GM10248 (cell line): ENCODE results near the gene DNAJB1.

ENCODE experiments used
- CTCF ChIA-PET: fragments of 300-600 bp; sonication (Branson Sonifier 250); formaldehyde crosslinking; extraction: SDS; loops from one replicate; lab custom pipeline; 2021; ENCODE audit warnings: antibody characterized with exemption; lab: Yijun Ruan, JAX
- POLR2A ChIA-PET: fragments of 350-650 bp; sonication (Branson Sonifier 250); formaldehyde crosslinking; extraction: SDS; loops from one replicate; lab custom pipeline; 2020; ENCODE audit warnings: antibody characterized with exemption; lab: Yijun Ruan, JAX
- DNase-seq: peaks from one replicate; pipeline ENCODE4 v3.0.0; 2012; ENCODE audit errors: extremely low spot score
- TF ChIP-seq, protein P1 (sequence below): IDR thresholded peaks from 2 replicates; pipeline ENCODE4 v1.5.1; 2012; ENCODE audit warnings: mild to moderate bottlenecking, low read depth; ENCODE audit errors: extremely low read depth, missing control alignments, control extremely low read depth

The DNAJB1 gene

DNA sequence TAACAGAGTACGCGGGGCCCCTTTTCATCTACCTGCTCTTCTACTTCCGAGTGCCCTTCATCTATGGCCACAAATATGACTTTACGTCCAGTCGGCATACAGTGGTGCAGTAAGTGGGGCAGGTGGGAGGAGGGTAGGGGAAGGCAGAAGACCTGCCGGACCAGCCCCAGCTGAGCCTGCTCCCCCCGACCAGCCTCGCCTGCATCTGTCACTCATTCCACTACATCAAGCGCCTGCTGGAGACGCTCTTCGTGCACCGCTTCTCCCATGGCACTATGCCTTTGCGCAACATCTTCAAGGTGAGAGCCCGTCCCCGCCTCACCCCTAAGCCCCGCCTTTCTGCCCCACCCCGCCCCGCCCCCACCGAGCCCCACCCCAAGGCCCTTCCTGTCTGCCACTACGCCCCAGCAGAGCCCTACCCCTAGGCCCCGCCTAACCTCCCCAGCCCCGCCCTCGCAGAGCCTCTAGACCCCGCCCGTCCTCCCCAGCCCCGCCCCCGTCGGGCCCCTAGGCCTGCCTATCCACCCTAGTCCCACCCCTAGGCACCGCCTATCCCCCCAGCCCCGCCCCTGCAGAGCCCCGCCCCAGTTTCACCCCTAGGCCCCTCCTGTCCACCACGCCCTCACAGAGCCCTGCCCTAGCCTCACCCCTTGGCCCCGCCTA is 45.9 kb upstream of the DNAJB1 start:
- TF ChIP-seq, protein P1, sequence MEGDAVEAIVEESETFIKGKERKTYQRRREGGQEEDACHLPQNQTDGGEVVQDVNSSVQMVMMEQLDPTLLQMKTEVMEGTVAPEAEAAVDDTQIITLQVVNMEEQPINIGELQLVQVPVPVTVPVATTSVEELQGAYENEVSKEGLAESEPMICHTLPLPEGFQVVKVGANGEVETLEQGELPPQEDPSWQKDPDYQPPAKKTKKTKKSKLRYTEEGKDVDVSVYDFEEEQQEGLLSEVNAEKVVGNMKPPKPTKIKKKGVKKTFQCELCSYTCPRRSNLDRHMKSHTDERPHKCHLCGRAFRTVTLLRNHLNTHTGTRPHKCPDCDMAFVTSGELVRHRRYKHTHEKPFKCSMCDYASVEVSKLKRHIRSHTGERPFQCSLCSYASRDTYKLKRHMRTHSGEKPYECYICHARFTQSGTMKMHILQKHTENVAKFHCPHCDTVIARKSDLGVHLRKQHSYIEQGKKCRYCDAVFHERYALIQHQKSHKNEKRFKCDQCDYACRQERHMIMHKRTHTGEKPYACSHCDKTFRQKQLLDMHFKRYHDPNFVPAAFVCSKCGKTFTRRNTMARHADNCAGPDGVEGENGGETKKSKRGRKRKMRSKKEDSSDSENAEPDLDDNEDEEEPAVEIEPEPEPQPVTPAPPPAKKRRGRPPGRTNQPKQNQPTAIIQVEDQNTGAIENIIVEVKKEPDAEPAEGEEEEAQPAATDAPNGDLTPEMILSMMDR, result no peak
- POLR2A ChIA-PET, result no interaction called here
- peak; percentile 71 for DNase-seq
- CTCF ChIA-PET, result interaction anchor here (3.2 to 4.9 kb wide), 2 partner anchors 9 to 122 kb away, joined by 18 to 33 read pairs; partner anchors contain the start of gene NDUFB7

DNA sequence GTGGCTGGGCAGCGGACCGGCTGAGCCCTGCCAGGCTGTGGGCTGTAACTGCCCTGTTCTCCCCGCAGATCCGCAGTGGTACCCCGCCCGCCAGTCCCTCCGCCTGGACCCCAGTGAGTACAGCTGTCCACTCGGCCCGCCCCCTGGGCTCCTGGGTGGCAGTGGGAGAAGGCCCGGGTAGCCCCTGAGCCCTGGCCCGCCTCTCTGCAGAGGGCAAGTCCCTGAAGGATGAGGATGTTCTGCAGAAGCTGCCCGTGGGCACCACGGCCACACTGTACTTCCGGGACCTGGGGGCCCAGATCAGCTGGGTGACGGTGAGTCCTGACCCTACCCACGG is 45.4 kb upstream of the DNAJB1 start:
- ChIA-PET CTCF (interaction anchor here (3.2 to 4.9 kb wide), 2 partner anchors 9 to 123 kb away, joined by 18 to 33 read pairs; partner anchors contain the start of gene NDUFB7), POLR2A (no interaction called here)
- TF ChIP-seq, protein P1, result no peak
- no peak for DNase-seq

DNA sequence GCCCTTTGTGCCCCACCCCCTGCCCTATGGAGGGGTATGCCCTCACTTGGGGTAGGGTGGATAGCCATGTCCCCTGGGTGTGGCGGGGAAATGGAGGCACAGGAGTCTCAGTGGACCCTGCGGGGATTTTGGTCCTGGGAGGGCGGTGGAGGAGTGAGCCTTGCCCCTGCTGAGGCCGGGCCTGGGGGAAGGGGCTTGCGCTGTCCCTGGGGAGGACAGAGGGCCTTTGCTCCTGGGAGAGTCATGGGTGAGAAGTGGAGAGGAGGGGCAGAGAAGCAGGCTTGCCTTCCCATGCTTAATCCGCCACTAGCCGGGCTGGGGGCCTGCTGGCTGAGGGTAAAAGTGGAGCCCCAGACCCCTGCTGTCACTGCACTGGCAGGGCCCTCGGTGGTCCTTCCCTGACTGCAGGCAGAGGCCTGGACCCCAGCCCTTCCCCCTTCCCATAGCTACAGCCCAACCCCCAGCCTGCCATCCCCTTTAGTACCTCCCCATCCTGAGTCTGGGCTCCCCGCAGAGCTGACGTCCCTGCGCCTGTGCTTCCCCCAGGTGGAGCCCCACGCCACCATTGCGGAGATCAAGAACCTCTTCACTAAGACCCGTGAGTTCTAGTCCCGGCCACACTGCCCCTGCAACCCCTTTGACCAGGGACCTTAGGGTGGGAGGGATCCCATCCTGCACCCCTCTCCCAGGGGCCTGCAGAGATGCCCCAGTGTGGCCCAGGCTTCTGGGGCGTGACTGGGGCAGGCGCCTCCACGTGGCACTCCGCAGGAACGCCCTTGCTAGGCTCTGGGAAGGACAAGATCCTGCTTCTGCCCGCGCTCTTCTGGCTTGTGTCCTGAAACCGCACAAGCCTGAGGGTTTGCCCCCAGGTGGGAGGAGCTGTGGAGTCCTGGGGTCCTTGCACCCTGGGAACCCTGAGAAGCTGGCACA is 44.7 kb upstream of the DNAJB1 start:
- no peak for DNase-seq
- CTCF ChIA-PET, result interaction anchor here (3.2 to 4.9 kb wide), 2 partner anchors 10 to 123 kb away, joined by 18 to 33 read pairs; partner anchors contain the start of gene NDUFB7
- TF ChIP-seq, protein P1, result no peak
- POLR2A ChIA-PET, result no interaction called here

DNA sequence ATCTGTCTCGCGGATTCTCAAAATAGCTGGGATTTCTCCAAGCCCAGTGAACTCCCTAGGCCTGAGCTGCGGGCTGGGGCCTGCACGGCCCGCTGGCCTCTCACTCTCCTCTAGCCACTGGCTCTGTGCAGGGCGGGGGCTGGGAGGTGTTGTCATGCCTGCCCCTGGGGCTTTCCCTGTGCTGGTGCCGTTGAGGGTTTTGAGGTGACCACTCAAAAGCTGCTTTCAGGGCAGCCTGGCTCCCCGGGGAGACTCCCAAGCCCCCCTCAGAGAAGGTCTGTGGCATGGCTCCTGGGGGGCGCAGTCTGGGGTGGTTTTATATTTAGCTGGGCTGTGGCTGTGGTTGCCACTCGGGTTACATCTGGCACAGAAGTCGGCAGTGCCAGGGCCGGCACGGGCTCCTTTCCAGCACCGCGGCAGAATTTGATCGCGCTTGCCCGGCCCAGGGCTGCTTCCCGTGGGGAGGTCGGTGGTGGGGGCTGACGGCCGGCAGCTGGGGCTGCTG is 43.7 kb upstream of the DNAJB1 start:
- CTCF ChIA-PET, result interaction anchor here (1.0 to 4.9 kb wide), 4 partner anchors 11 to 128 kb away, joined by 3 to 33 read pairs (median 10); partner anchors contain the start of genes NDUFB7 and ZNF333
- DNase-seq, result peak; percentile 64
- POLR2A ChIA-PET, result no interaction called here

DNA sequence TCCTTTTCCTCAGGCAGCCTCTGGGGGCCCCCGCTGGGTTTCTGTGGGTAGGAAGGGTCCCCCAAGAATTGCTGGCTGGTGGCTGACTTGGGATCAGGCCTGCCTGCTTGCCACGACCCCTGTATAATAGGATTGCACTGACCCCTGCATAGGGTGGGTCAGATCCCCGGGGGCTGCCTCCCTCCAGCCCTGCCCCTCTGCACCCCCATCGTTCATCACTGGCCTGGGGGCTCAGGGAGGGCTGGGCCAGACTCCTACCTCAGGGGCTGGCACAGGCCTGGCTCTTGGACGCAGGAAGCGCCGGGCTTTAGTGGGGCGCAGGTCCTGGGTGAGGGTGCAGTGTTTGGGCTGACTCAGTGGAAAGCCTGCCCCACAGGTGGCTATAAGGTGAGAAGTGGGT is 43.1 kb upstream of the DNAJB1 start:
- DNase-seq, result no peak
- POLR2A ChIA-PET, result no interaction called here
- CTCF ChIA-PET, result interaction anchor here (1.0 to 4.9 kb wide), 4 partner anchors 11 to 129 kb away, joined by 3 to 33 read pairs (median 10); partner anchors contain the start of genes NDUFB7 and ZNF333
- TF ChIP-seq, protein P1, result no peak

More for the DNA sequence above, 43.7 kb upstream of the DNAJB1 start:
- TF ChIP-seq, protein P1, result no peak

DNA sequence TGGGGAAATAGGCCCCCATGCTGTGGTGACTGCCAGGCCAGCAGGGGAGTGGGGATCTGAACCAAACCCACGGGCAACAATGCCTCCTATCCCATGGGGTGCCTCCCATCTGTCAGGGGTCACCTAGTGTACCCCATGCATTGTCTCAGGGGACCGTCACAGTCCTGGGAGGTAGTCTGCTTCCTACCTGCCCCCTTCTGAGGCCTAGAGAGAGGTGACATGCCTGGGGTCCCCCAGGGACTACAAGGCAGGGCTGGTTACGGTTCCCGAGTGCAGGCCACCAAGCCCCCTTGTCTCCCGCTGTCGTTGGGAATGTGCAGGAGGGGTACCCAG is 42.5 kb upstream of the DNAJB1 start:
- TF ChIP-seq, protein P1, result no peak
- POLR2A ChIA-PET, result no interaction called here
- DNase-seq, result no peak
- CTCF ChIA-PET, result interaction anchor here (1.7 to 4.9 kb wide), 3 partner anchors 12 to 126 kb away, joined by 7 to 33 read pairs (median 18); partner anchors contain the start of gene NDUFB7
